Adipose tissue (tissue), 3 donors: ENCODE measurements around the gene PRXL2B. TPM values are rescaled to one million over a fixed set of nuclear protein-coding genes. Genes with fewer than 3 reads are reported as not detected.

Experiments
- H3K27ac ChIP-seq: one replicate; pipeline ENCODE4 v1.5.1; 2013; ENCODE audit warnings: low read depth, low read length
- WGBS, 3 donors: extraction: QIAGEN DNeasy Blood & Tissue Kit; methylation state at CpG; one replicate each; pipeline ENCODE4 v1.1.7; 2013; 5-methylcytosine and 5-hydroxymethylcytosine counted together
- polyA plus RNA-seq, 3 donors: library from polyadenylated mRNA; stranded (reverse); fragments of 200-250 nt; gene quantifications; one replicate each; pipeline ENCODE4 v1.2.3, GENCODE V29; 2013
- donor health status: healthy with polysubstance abuse.
- donor health status: Bipolar disorder and iron deficiency.
- donor health status: healthy.

The PRXL2B gene
- polyA plus RNA-seq, 3 donors, result 6.5 to 9.8 (median 8.5) TPM

GRCh38 chr1:2591581-2592261 lies 5.1 kb downstream of the PRXL2B start:
- no peak overlapping the region for H3K27ac ChIP-seq
- 90 to 95% (median 94%) methylated on average over 11 to 12 of the region's 12 CpGs for WGBS, 3 donors

- 34 to 69% (median 40%) methylated on average over 14 to 15 of the region's 15 CpGs for WGBS, 3 donors
- no peak overlapping the region for H3K27ac ChIP-seq
Observed at GRCh38 chr1:2592672-2593071, 6.1 kb downstream of the PRXL2B start.

- 53 to 63% (median 57%) methylated on average over 23 to 26 of the region's 26 CpGs for WGBS, 3 donors
- no peak overlapping the region for H3K27ac ChIP-seq
Observed at GRCh38 chr1:2593251-2593878, 6.8 kb downstream of the PRXL2B start.

GRCh38 chr1:2594001-2594640 lies 7.5 kb downstream of the PRXL2B start:
- WGBS, 3 donors, result 29 to 39% (median 32%) methylated on average over 15 to 20 of the region's 20 CpGs
- no peak overlapping the region for H3K27ac ChIP-seq

GRCh38 chr1:2594641-2595131 lies 8.1 kb downstream of the PRXL2B start:
- WGBS, 3 donors, result 89 to 92% (median 92%) methylated on average over 17 of the region's 17 CpGs
- no peak overlapping the region for H3K27ac ChIP-seq

GRCh38 chr1:2595261-2595811 lies 8.8 kb downstream of the PRXL2B start:
- WGBS, 3 donors, result 77 to 79% (median 79%) methylated on average over 15 to 19 of the region's 19 CpGs
- H3K27ac ChIP-seq, result no peak overlapping the region

- no peak overlapping the region for H3K27ac ChIP-seq
- WGBS, 3 donors, result 85 to 88% (median 87%) methylated on average over 27 to 31 of the region's 31 CpGs
Observed at GRCh38 chr1:2595812-2596529, 9.4 kb downstream of the PRXL2B start.

- WGBS, 3 donors, result 88 to 89% (median 88%) methylated on average over 27 to 28 of the region's 28 CpGs
- H3K27ac ChIP-seq, result no peak overlapping the region
Observed at GRCh38 chr1:2596530-2597333, 10.2 kb downstream of the PRXL2B start.

GRCh38 chr1:2597441-2598328 lies 11.1 kb downstream of the PRXL2B start:
- H3K27ac ChIP-seq, result no peak overlapping the region
- WGBS, 3 donors, result 73 to 79% (median 78%) methylated on average over 34 of the region's 34 CpGs

GRCh38 chr1:2598329-2598931 lies 11.9 kb downstream of the PRXL2B start:
- WGBS, 3 donors, result 80 to 81% (median 80%) methylated on average over 3 of the region's 3 CpGs

GRCh38 chr1:2601721-2602303 lies 15.2 kb downstream of the PRXL2B start:
- H3K27ac ChIP-seq, result no peak overlapping the region
- 78 to 90% (median 88%) methylated on average over 18 of the region's 18 CpGs for WGBS, 3 donors

More at GRCh38 chr1:2598329-2598931, 11.9 kb downstream of the PRXL2B start:
- no peak overlapping the region for H3K27ac ChIP-seq

GRCh38 chr1:2602311-2602835 lies 15.8 kb downstream of the PRXL2B start:
- no peak overlapping the region for H3K27ac ChIP-seq
- 72 to 77% (median 77%) methylated on average over 15 of the region's 15 CpGs for WGBS, 3 donors

- H3K27ac ChIP-seq, result no peak overlapping the region
- WGBS, 3 donors, result 69 to 84% (median 80%) methylated on average over 18 of the region's 18 CpGs
Observed at GRCh38 chr1:2602866-2603520, 16.4 kb downstream of the PRXL2B start.

- WGBS, 3 donors, result 71 to 84% (median 83%) methylated on average over 24 to 25 of the region's 25 CpGs
- no peak overlapping the region for H3K27ac ChIP-seq
Observed at GRCh38 chr1:2603521-2604155, 17.1 kb downstream of the PRXL2B start.
